ENCODE measurements around the gene UBAC2.
"Not testable (repeated sequence)": the region's sequence is repeated elsewhere in the genome, so short reads cannot be mapped to it uniquely, and the experiment has no call there.

UBAC2 gene

DNA sequence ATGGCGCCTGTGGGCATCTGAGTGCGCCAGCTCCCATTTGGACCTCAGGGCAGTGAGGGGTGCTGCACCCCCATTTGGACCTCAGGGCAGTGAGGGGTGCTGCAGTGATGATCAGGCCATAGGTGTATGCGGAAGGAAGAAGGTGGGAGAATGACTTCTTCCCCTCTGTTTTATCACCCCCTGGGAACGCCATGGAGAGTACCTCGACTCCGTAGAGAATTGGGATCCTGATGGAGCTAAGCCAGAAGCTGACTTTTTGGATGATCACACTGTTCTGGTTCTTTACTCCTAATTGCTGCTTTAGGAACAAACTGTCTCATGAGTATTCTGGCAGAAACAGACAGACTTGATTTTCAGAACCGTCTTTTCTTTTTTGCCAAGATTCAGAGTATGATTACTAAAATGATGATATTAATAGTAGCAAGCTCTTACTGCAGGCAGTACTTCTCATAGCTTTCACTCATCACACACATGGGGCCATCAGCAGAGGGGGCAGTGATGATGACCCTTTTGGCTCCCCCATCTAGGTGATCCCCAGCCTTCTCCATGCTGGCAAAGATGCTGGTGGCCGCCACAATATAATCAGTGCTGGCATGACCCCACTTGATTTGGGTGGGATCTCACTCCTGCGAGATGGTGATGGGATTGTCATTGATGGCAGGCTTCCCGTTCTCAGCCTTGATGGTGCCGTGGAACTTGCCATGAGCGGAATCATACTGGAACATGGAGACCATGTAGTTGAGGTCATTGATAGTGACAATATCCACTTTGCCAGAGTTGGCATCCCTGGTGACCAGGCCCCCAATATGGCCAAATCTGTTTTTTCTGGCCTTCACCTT is 10.3 kb upstream of the UBAC2 start:
- DNase-seq: no peak

DNA sequence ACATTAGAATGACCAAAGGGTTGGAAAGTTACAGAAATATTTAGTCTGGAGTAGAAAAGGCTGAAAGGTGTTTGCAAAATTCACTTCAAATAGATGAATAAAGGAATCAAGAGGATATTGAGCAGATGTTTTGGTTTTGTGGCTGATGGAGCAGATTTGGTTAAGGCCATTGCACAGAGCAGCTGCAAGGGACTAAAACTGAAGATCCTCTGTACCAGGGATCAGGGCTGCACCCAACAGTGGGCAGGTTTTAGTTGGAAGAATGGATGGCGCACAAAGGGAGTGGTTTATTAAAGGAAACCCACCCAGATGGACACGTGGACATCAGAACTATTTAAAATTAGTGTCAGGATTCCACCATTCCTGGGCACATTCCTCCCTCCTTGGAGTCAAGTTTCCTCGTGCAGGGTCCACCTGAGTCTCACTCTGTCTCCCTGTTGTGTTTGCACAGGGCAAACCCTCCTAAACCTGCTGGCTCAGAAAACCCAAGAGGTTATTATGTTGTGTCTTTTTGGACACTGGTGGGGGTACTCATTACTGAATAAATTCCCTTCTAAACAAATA is 9.2 kb upstream of the UBAC2 start:
- DNase-seq: no peak

- DNase-seq: peak; percentile 44
Measured at GRCh38 chr13:99191900-99192399, 8.7 kb upstream of the UBAC2 start.

DNA sequence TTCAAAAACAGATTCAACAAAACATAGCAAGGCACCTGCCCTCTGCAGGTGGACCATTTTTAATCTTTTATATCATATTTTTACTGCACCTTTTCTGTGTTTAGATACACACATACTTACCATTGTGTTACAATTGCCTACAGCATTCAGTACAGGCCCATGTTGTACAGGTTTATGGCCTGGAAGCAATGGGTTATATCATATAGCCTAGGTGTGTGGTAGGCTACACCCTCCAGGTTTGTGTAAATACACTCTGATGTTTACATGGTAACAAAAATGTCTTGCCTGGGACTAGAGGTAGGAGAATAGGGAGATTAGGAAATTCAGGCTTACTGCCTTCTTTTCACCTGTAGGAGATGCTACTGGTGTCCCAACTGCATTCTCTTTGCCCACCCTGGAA is 8.2 kb upstream of the UBAC2 start:
- DNase-seq: no peak

- DNase-seq: no peak
Measured at GRCh38 chr13:99193152-99193551, 7.5 kb upstream of the UBAC2 start.

DNA sequence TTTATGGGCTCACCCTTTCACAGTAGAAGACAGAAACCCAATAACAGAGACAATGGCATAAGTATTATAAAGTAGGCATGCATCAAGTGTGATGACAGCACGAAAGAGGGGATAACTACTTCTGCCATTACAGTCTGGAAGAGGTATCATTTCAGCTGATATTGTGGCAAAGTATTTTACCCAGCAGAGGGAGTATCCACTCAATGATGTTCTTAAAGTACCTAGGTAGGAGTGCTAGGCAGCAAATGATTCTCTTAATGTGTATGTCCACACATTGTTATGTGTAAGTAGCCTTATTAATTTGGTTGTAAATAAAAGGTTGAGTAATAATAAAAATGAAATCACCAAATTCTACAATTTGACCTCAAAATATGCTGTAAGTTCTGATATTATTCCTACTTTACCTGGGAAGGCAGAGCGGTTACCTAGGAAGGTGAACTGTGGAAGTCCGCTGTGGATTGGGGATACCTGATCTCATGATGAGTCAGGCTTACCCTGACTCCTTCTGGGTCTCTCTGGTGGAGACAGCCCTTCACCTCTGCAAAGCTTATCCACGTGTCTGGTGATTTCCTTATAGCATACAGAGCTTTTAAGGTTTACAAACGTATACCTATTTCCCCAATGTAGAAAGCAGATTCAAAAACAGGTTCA is 4.1 kb upstream of the UBAC2 start:
- peak; percentile 63 for DNase-seq

DNA sequence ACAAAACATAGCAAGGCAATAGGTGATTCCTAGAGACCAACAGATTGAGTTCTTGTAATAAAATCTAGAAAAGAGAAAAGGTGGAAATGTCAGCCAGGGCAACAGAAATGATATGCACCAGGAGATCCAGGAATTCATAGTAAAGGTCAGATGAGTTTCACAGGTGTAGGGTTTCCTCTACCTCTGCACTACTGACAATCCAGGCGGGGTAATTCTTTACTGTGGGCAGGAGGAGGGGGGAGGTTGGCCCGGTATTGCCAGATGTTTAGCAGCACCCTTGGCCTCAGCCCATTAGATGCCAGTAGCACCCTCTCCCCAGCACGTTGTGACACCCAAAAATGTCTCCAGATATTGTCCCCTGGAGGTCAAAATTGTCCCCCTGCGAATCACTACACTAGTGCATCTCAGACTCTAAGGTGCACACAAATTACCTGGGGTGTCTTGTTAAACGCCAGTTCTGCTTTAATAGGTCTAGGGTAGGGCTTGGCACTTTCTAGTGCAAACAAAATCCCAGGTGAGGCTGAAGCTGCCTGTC is 3.5 kb upstream of the UBAC2 start:
- no peak for DNase-seq

- DNase-seq: peak; percentile 39
Measured at GRCh38 chr13:99199541-99200431, 868 bp upstream of the UBAC2 start.

- no peak for DNase-seq
Measured at GRCh38 chr13:99203601-99204579, 3.2 kb downstream of the UBAC2 start.

DNA sequence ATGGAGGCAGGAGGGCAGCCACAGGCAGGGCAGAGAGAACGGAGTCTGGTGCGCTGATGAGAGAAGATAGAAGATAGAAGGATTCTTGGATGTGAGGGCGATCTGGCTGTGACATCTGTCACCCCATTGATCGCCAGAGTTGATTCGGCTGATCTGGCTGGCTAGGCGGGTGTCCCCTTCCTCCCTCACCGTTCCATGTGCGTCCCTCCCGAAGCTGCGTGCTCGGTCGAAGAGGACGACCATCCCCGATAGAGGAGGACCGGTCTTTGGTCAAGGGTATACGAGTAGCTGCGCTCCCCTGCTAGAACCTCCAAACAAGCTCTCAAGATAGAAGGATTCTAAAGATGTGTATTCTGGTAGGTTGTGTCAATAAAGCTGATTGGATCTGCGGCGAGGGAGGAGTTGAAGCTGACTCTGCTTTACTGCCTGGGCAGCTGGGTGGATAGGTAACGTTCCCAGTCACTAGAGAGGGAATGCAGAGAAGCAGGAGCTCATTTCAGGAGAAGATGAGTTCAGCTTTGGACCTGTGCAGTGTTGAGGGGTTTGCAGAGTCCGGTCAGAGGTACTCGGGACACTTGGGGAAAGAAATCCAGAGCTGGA is 5.1 kb downstream of the UBAC2 start:
- DNase-seq: no peak

- no peak for DNase-seq
Measured at GRCh38 chr13:99206226-99206625, 5.6 kb downstream of the UBAC2 start.

- DNase-seq: no peak
Measured at GRCh38 chr13:99206873-99207272, 6.2 kb downstream of the UBAC2 start.

GRCh38 chr13:99207511-99207910 is 6.9 kb downstream of the UBAC2 start:
- DNase-seq: no peak

GRCh38 chr13:99208185-99208584 is 7.5 kb downstream of the UBAC2 start:
- no peak for DNase-seq

DNA sequence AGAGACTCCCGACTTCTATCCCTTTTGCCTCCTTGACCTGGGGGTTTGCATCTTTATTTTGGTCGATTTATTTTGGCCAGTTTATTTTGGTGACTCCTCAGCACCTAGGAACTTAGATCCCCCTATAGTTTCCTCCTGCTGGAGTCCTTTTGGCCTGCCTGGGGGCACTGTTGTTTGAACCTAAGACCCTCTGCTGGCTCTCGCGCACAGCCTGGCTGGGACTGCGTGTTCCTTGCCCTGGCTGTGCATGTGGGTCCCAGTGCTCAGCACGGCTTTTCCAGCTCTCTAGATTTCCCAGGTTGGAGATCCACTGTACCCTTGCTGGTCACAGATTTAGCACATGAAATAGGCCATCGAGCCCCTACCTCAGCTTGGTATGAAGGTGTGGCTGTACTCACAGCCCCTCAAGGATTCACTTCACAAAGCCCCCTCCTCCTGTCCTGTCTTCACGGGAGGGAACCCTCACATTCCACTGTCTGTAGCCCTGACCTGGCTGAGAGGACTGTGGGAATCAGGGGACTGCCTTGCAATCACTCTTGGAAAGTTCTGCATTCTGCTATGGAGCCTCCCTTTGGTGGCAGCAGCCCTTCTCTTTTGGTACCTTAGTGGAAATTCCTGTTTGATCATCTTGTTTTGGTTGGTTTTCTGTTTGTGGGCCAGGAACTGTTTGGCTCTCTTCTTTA is 8.3 kb downstream of the UBAC2 start:
- no peak for DNase-seq

GRCh38 chr13:99210627-99211026 is 10.0 kb downstream of the UBAC2 start:
- DNase-seq: not testable (repeated sequence)

DNA sequence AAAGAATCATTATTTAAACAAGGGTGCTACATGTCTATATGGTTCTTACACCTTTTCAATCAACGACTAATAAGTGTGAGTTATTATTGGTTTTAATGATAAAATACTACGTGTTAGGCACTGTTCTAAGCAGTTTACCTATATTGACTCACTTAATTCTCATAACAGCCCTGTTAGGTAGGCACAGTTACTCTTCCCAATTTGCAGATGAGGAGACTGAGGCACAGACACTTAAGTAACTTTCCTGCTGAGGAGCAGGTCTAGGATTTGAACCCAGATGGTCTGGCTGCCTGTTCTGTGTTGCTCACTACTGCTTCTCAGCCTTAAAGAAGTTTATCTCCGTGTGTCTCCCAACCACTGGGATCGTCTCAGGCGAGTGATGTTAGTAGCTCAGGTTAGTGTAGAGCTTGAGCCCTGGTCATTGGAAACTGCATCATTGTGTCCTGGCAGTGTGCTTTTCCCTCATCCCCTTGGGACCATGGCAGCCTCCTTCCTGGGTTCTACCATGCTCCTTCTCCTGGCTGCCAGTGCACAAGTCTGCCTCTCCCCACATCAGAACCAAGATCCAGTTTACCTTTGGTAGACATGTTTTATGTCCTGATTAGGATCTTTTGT is 10.9 kb downstream of the UBAC2 start:
- DNase-seq: no peak

GRCh38 chr13:99214232-99214631 is 13.6 kb downstream of the UBAC2 start:
- no peak for DNase-seq

GRCh38 chr13:99214731-99215130 is 14.1 kb downstream of the UBAC2 start:
- no peak for DNase-seq

Measured in hematopoietic multipotent progenitor cell treated with erythropoietin and hydrocortisone succinate and interleukin-3 and kit ligand, for 6 days (in vitro differentiated cells).